ENCODE data around the gene LGALS7. TPM values are rescaled to one million over a fixed set of nuclear protein-coding genes. Genes with fewer than 3 reads are reported as not detected.
"Not testable (repeated sequence)": the region's sequence is repeated elsewhere in the genome, so short reads cannot be mapped to it uniquely, and the experiment has no call there.

LGALS7 gene
- total and polyA plus RNA-seq, 7 donors = not detected

DNA sequence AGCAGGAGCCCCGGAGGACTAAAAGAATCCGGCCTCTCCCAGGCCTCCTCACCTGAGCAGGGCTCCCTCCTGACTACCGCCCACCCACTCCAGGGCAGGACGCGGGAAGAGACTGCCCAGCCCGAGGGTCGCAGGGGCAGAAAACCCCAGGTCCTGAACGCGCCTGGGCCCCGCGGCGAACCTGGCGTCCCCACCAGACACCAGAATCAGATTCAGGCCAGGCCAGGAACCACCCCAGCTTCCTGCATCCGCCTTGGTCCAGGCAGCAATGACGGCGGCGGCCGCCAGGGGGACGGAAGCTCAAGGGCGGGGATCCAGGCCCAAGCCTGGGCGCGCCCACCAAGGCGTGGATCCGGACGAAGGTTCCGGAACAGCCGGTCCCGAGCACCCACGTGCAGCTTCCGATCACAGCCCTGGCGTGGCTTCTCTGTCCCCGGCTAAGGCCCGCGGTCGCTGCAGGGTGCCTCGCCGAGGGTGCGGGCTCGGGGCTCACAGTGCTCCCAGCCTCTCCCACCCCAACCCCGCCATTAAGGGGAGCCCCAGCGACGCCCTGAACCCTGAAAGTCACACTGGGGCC, 3.6 kb downstream of the LGALS7 start:
- Histone ChIP-seq H3K4me3 (peak overlapping the region; percentile 56), H3K9me3 (no peaks in the 10 kb centered on the region), H3K27ac (no peak overlapping the region), H3K36me3 (ENCODE audit: insufficient read depth in 1 of 2, low read depth in 1 of 2) (no peaks in the 10 kb centered on the region), H3K27me3 (ENCODE audit: insufficient read depth in 3 of 3, low read length in 2 of 3) (peaks cover 0 to 7% (median 0%) of the 10 kb centered on the region in 3 donors), H3K4me1 (no peaks in the 10 kb centered on the region)
- DNase-seq (peak; percentile 91 to 93), ATAC-seq (peak; percentile 80 to 90 (median 84))
- 11 to 19% (median 12%) methylated on average over 28 to 42 of the region's 42 CpGs for WGBS, 3 donors
- intact Hi-C loops (cut with DNase I) = no loop called here
- peak; percentile 73 for TF ChIP-seq CTCF (IDR thresholded peaks at IDR 0.05)

- Histone ChIP-seq H3K4me1 (no peaks in the 10 kb centered on the region), H3K27me3 (ENCODE audit: insufficient read depth in 3 of 3, low read length in 2 of 3) (peaks cover 0 to 7% (median 0%) of the 10 kb centered on the region in 3 donors), H3K4me3 (no peak overlapping the region), H3K9me3 (no peaks in the 10 kb centered on the region), H3K36me3 (ENCODE audit: insufficient read depth in 1 of 2, low read depth in 1 of 2) (no peaks in the 10 kb centered on the region), H3K27ac (no peak overlapping the region)
- ATAC-seq (no peak), DNase-seq (peak in 1 of 2 donors; percentile 17)
- no peak for TF ChIP-seq CTCF (IDR thresholded peaks at IDR 0.05)
- 84 to 93% (median 90%) methylated on average over 10 of the region's 10 CpGs for WGBS, 3 donors
- intact Hi-C loops (cut with DNase I) = no loop called here
These were observed 6.9 kb downstream of the LGALS7 start for GRCh38 chr19:38766276-38767047.

DNA sequence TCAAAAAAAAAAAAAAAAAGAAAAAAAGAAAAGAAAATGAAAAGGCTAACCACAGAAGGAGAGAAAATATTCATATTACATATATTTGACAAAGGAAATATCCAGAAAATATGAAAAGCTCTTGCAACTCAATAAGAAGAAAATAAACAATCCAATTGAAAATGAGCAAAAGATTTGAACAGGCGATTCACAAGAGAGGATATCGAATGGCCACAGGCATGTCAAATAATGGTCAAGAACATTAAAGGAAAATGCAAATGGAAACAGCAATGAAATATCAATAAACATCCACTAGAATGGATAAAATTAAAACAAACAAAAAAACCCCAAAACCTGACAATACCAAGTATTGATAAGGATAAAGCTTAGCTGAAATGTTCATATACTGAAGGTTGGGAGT, 8.1 kb downstream of the LGALS7 start:
- Histone ChIP-seq H3K9me3 (no peaks in the 10 kb centered on the region), H3K36me3 (ENCODE audit: insufficient read depth in 1 of 2, low read depth in 1 of 2) (no peaks in the 10 kb centered on the region), H3K27ac (no peak overlapping the region), H3K4me3 (no peak overlapping the region), H3K4me1 (no peaks in the 10 kb centered on the region), H3K27me3 (ENCODE audit: insufficient read depth in 3 of 3, low read length in 2 of 3) (peaks cover 0 to 7% (median 0%) of the 10 kb centered on the region in 3 donors)
- TF ChIP-seq CTCF (IDR thresholded peaks at IDR 0.05) = no peak
- intact Hi-C loops (cut with DNase I) = no loop called here
- DNase-seq (no peak), ATAC-seq (no peak)
- 94 to 97% (median 97%) methylated on average over 2 of the region's 2 CpGs for WGBS, 3 donors

- intact Hi-C loops (cut with DNase I) = no loop called here
These were observed 9.5 kb downstream of the LGALS7 start for GRCh38 chr19:38763795-38764220.

DNA sequence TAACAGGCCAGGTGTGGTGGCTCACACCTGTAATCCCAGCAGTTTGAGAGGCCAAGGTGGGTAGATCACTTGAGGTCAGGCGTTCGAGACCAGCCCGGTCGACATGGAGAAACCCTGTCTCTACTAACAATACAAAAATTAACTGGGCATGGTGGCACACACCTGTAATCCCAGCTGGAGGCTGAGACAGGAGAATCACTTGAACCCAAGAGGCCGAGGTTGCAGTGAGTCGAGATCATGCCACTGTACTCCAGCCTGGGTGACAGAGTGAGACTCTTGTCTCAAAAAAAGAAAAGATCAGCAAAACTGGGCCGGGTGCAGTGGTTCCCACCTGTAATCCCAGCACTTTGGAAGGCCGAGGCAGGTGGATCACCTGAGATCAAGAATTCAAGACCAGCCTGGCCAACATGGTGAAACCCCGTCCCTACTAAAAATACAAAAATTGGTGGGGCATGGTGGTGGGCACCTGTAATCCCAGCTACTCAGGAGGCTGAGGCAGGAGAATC, 11.4 kb downstream of the LGALS7 start:
- intact Hi-C loops (cut with DNase I); H3K27ac ChIP-seq; H3K27me3 ChIP-seq (ENCODE audit: insufficient read depth in 3 of 3, low read length in 2 of 3); H3K36me3 ChIP-seq (ENCODE audit: insufficient read depth in 1 of 2, low read depth in 1 of 2); H3K9me3 ChIP-seq; H3K4me3 ChIP-seq; ATAC-seq; H3K4me1 ChIP-seq: not testable (repeated sequence)
- WGBS, 3 donors = 92 to 94% (median 93%) methylated on average over 9 of the region's 9 CpGs
- peak in 1 of 2 donors; percentile 6 for DNase-seq

More at GRCh38 chr19:38763795-38764220, 9.5 kb downstream of the LGALS7 start:
- H3K4me3 ChIP-seq = no peak overlapping the region
- no peaks in the 10 kb centered on the region for H3K4me1 ChIP-seq
- H3K36me3 ChIP-seq (ENCODE audit: insufficient read depth in 1 of 2, low read depth in 1 of 2) = no peaks in the 10 kb centered on the region
- DNase-seq = peak in 1 of 2 donors; percentile 4
- ATAC-seq = no peak
- H3K27me3 ChIP-seq (ENCODE audit: insufficient read depth in 3 of 3, low read length in 2 of 3) = no peaks in the 10 kb centered on the region
- TF ChIP-seq CTCF (IDR thresholded peaks at IDR 0.05) = no peak
- no peaks in the 10 kb centered on the region for H3K9me3 ChIP-seq
- no peak overlapping the region for H3K27ac ChIP-seq
- WGBS, 3 donors = 92 to 96% (median 96%) methylated on average over 3 of the region's 3 CpGs

- peak in 1 of 2 donors; percentile 4 for DNase-seq
- H3K36me3 ChIP-seq (ENCODE audit: insufficient read depth in 1 of 2, low read depth in 1 of 2); H3K27me3 ChIP-seq (ENCODE audit: insufficient read depth in 3 of 3, low read length in 2 of 3); H3K27ac ChIP-seq; H3K4me1 ChIP-seq; intact Hi-C loops (cut with DNase I); H3K9me3 ChIP-seq; ATAC-seq; H3K4me3 ChIP-seq: not testable (repeated sequence)
- 76 to 92% (median 91%) methylated on average over 6 of the region's 6 CpGs for WGBS, 3 donors
These were observed 12.4 kb downstream of the LGALS7 start for GRCh38 chr19:38760805-38761517.

Measured in psoas muscle (tissue), 8 donors.